Measurements from ENCODE around the gene BACH2.
"Not testable (repeated sequence)": the region's sequence is repeated elsewhere in the genome, so short reads cannot be mapped to it uniquely, and the experiment has no call there.

Gene BACH2

DNA sequence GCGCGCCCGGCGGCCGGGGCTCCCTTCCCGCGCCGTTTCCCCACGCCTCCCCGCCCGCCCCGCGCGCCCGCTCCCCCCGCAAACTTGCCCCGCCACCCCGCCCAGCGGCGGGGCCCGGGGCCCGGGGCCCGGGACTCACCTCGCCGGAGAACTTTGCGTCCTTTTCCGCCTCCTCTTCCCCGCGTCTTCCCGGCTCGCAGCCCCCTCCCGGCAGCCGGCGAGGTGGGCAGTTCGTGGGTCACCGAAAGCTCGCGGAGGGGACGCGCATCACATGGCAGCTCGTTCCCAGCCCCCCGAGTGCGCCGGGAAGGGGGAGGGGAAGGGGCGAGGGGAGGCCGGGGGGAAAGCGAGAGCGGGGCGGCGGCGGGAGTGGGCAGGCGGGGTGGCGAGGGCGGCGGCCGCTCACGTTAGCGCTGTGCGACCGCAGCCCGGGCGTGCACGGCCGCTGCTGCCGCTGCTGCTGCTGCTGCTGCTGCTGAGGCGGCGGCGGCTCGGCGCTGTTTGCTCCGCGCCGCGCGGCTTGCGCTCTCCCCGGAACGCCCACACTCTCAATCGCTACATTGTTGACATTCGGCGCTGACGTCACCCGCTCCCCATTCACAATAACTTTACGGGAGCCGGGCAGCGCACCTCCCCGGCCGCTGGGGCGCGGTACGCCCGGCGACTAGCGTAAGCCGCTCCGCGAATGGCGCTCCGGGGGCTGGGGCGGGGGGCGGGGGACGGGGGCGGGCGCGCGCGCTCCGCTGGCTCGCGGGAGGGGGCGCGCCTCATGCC is at the start of gene BACH2:
BACH2 (minus strand) TSS at position 503 of the 774 bp plus-strand sequence. CDS start 287,999 bp downstream, outside the sequence.
- peak; percentile 60 for DNase-seq

DNA sequence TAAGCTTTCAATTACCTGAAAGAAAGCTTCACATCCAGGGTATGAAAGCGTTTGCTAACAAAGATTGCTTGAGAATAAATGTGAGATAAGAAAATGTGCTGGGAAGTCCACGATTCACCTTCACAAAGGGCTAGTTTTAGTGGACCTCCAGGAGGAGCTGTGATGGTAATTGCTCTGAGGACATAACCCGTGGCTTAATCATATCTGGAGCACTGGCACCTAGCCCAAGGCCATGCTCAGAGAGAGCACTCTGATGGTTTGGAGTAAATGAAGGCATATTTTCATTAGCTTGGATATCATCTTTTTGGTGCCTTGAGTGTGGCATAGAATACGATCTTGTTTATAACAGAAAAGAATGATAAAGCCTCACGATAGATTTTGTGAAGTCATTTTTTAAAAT is 46.9 kb upstream of the BACH2 start:
- no peak for DNase-seq

DNA sequence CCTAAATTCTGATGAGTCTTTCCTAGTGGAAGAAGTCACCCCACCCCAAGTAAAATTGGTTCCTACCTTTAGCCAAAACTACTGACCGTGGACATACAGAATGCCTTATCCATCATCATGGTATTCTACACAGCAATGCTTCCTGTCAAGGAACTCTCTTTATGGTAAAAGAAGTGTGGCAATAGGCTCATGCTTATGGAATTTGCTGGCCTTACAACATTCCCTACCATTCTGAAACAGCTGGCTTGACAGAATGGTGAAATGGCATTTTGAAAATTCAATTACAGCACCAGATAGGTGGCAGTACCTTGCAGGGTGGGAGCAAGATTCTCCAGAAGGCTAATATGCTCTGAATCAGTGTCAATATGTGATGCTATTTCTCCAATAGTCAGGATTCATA is 41.8 kb upstream of the BACH2 start:
- no peak for DNase-seq

DNA sequence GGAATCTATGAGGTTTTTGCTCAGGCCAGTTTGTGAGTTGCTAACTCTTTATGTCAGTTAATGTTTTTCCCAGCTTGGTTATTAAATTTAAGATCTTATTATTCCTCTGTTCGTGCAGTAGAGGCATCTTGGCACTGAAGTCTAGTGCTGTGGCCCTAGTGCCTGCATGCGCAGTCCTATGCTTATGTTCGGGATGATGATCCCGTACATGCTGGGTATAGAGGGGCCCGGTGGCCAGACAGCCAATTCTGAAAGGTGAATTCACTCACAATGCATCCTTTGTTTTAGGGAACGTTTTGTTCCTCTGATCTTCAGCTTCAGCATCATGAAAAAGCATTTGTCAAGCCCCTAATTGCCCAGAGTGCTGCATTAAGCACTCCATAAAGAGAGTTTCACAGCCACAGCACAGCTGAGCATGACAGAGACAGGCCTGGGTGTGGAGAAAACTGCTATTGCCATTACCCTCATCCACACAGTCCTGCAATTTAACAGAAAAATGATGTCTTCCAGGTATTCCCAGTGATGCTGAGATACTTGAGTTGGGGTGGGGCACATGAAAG is 39.8 kb upstream of the BACH2 start:
- no peak for DNase-seq

DNA sequence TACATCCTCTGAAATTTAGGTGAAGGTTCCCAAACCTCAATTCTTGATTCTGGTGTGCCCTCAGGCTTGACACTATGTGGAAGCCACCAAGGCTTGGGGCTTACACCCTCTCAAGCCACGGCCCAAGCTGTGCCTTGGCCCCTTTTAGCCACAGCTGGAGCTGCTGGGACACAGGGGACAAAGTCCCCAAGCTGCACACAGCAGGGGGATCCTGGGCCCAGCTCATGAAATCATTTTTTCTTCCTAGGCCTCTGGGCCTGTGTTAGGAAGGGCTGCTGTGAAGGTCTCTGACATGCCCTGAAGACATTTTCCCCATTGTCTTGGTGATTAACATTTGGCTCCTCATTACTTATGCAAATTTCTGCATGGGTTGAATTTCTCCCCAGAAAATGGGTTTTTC is 37.3 kb upstream of the BACH2 start:
- DNase-seq, result no peak

DNA sequence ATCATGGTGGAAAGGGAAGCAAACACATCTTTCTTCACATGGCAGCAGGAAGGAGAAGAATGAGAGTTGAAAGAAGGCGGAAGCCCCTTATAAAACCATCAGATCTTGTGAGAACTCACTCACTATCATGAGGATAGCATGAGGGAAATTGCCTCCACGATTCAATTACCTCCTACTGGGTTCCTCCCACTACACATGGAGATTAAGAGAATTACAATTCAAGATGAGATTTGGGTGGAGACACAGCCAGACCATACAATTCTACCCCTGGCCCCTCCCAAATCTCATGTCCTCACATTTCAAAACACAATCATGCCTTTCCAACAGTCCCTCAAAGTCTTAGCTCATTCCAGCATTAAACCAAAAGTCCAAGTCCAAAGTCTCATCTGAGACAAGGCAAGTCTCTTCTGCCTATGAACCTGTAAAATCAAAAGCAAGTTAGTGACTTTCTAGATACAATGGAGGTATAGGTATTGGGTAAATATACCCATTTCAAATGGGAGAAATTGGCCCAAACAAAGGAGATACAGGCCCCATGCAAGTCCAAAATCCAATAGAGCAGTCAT is 36.4 kb upstream of the BACH2 start:
- not testable (repeated sequence) for DNase-seq

DNA sequence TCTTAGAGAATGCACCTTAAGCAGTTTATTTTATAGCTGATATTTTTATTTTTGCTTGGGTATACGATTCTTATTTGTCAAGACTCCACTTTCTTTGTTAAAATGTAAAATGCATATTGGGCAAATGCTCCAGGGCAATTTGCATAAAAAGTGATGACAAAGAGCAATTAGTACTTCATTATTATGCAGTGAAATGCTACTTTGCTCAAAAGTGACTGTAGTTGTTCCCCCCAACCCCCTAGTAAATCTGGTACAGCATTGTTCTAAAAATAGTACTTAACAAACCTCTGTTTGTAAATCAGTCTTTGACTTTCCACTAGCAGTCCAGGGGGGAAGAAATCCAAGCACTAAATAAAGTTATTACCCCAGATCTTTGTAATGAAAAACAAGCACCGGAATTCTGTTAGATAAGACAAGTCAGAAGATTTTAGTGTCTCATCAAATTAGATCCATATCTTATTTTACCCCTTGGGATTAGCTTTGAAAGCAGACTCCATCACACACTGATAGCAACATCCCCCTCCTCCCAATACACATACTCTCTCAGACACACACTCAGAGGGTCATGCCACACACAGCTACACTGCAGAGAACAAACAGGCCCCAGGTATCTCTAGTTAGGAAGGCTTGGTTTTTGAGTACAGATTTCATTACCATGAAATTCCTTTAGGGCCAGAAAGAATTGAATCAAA is 32.9 kb upstream of the BACH2 start:
- DNase-seq, result no peak

DNA sequence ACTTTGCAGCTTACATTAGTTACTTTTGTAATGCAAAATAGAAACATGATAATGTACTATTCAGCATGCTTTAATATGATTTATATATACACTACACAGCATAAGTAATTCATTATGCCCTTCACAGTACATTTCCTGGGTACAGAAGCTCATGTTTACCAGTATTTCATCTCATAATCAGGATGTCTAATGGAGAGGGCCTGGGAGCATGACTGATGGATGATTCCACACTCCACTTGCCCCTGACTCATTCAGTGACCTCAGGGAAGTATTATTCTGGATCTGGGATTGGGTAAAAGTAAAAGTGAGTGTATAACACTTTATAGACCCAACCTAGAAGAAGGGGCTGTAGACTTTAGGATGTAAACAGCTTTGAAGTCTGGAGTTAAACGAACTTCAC is 31.4 kb upstream of the BACH2 start:
- no peak for DNase-seq

DNA sequence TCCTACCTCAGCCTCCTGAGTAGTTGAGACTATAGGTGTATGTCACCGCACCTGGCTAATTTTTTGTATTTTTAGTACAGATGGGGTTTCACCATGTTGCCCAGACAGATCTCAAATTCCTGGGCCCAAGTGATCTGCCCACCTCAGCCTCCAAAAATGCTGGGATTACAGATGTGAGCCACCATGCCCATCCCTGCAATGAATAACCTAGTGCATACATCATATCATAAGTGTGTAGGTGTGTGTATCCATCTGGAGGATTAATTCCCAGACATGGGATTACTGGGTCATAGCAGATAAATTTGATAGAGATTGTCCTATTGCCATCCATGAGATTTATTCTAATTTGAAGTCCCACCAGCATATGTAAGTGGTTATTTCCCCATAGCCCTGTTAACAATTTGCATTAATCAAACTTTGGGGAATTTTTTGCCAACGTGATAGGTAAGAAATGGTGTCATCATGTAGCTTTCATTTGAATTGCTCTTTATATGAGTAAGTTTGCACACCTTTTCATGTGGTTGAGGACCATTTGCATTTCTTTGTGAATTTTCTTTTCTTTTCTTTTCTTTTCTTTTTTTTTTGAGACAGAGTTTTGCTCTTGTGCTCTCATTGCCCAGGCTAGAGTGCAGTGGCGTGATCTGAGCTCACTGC is 29.9 kb upstream of the BACH2 start:
- no peak for DNase-seq

DNA sequence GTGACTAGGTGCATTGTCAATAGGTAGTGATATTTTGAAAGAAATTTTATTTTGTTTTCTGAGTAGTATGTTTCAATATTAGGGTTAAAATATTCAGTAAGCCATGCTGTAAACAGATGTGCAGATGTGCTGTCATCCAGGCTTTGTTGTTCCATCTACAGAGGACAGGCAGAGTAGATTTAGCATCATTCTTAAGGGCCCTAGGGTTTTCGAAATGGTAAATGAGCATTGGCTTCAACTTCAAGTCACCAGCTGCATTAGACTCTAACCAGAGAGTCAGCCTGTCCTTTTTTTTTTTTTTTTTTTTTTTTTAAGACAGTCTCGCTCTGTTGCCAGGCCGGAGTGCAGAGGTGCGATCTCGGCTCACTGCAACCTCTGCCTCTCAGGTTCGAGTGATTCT is 27.1 kb upstream of the BACH2 start:
- DNase-seq, result no peak

DNA sequence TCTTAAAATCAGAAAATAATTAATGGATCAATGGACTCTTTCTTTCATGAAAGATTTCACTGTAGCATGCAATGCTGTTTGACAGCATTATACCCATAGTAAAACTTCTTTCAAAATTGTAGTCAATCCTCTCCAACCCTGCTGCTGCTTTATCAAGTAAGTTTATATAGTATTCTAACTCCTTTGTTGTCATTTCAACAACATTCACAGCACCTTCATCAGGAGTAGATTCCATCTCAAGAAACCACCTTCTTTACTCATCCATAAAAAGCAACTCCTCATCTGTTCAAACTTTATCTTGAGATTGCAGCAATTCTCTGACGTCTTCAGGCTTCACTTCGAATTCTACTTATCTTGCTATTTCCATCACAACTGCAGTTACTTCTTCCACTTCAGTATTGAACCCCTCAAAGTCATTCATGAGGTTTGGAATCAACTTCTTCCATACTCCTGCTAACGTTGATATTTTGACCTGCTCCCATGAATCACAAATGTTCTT is 26.4 kb upstream of the BACH2 start:
- no peak for DNase-seq

DNA sequence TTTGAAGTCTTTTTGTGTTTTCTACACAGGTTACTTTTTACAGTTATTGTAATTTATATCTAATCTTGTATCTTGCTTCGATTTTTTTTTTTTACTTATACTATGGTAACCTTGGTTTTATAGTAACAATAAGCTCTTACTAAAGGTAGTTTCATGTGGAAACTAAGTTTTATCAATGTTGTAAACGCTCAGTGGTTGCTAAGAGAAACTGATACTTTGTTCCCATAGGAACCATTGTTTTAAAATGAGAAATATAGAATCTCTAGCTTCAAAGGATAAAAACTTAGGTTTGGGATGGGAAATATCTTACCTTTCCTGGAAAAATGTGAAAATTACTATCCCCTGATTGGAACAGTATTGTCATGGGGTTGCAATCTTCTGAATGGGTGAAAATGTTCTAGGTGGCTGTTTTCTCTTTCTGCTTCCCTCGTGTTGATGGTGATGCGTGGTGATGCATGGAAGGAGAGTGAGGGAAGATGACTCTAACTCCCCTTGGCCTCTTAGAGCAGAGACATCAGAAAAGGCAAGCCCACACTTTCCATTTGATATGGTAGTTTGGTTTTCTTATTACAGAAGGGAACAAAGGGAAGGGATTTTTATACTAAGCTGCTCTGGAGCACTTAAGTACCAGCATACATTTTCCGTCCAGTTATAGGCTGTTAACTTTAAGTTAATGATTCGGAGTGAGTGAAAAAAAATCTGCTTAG is 23.5 kb upstream of the BACH2 start:
- no peak for DNase-seq

DNA sequence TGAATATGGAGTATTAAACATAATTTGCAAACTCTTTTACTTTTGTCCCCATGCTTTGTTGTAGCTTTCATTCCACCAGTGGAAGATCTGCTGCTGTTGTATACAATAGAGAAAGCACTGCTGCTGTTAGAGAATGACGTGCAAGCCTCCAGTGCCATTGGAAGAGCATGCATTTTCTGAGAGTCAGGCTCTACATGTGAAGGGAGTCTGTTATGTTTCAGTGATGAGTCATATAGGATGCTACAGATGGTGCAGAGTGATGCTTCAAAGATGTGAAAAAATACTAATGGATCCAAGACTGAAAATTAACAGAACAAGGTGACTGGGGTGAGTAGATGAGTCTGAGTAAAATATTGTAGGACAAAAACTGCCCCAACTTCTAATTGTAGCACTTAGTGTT is 22.4 kb upstream of the BACH2 start:
- DNase-seq, result no peak

DNA sequence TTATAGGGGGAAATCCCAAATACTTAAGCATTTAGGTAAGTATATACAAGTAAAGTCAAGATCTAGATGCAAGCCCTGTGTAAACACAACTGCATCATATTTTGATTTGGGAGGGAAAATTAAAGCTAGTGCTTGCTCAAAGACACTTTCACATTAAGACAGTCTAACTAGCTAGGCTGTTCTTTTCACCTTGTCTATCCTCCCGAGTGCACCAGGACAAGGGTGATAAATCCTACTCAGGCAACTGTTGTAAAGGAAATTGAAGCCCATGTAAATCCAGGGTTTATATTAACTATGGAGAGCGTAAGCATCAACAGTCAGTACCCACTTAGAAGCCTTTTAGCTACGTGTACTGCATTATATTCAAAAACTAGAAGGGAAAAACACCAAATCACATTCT is 19.3 kb upstream of the BACH2 start:
- no peak for DNase-seq

DNA sequence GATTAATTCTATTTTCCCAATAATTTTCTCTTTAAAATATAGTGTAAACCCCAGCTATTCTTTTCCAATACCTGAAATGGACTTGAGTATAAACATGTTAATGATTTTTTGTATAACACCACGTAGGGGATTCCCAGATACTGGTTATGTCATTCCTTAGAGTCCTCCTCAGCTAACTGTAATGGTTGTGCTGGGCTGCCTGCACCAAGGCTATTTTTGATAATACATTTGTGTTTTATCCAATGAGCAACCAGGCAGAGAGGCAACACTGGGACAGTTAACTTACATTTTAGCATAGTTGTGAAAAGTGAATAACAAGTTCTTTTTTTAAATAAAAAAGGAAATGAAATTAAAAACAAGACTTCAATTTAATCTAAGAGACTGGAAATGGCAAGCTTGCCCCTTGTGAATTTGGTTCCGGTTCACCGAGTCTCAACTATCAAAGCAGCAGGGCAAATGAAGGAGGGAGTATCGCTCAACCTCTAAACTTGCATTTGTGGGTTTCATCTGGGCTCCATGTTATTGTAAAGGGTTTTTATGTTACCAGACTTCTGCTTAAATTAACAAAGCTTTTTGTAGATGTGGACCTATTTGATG is 18.8 kb upstream of the BACH2 start:
- DNase-seq, result no peak

DNA sequence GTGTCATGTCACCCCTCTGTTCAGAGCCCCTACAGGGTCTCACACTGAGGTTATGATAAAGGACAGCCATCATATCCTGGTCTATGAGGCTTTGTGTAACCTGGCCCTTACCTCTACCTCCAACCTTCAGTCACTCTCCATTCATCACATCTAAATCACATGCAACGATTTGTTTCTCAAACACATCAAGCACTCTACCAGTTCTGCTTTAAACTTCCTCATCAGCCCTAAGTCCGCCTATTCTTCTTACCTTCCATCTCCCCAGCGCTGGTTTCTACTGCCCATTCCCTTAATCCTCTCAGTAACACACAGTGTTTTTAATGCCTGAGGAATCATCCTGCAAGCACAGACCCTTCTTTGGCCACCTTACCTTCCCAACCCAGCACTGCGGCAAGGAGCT is 17.9 kb upstream of the BACH2 start:
- no peak for DNase-seq

DNA sequence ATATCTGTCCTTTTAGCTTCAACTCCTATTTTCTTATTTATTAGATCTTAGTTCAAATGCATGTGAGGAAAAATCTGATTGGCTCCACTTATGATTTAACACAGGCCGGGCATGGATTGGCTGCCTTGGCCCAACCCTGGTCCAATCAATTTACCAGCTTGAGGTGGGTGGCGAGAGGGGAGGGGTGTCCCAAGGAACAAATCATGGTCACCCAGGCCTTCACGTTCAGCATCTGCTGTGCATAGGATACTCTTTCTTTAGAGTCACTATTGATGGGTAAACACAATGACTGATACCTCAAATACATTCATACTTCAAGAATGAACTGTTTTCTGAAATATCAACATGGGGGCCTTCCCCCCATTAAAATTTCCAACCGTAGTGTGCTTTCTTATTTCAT is 14.9 kb upstream of the BACH2 start:
- DNase-seq, result no peak

DNA sequence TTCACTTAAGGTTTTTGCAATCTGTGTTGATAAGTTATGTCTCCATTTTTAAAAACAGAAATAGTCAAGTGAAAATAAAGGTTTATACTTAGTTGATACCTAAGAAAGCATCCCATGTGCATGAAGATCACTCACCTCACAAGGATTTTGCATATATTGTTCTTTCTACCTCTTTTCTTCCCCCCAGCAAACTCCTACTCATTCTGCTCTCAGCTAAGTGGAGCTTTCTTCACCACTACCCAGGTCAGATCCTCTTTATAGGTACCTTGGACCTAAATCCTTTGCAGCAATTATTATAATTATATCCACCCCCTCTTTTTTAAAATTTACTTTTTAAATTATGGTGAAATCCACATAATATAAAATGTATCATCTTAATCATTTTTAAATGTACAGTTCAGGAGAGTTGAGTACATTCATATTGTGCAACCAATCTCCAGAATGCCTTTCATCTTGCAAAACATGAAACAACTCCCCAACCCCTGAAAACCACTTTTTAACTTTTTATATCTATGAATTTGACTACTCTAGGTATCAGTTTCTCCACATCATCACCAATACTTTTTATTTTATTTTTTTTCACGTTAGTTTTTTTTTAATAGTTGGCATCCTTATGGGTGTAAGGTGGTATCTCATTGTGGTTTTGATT is 9.3 kb upstream of the BACH2 start:
- DNase-seq, result no peak

DNA sequence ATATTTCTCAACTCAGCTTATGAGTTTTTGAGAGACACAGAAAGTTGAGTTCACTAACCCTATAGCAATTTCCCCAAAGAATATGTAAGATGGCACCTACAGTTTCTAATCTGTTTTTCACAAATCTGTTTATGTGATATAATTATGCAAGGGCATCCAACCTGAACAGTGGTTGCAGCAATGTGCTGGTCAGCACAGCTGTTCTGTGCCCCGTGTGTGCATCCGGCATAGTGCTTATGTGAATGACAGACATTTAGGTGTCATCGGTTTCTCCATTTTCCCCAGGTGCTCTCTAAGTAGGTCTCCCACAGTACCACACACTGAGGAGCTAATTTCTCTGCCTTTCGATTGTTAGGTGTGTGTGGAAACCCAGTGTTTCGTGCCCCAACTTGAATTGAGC is 7.7 kb upstream of the BACH2 start:
- no peak for DNase-seq

DNA sequence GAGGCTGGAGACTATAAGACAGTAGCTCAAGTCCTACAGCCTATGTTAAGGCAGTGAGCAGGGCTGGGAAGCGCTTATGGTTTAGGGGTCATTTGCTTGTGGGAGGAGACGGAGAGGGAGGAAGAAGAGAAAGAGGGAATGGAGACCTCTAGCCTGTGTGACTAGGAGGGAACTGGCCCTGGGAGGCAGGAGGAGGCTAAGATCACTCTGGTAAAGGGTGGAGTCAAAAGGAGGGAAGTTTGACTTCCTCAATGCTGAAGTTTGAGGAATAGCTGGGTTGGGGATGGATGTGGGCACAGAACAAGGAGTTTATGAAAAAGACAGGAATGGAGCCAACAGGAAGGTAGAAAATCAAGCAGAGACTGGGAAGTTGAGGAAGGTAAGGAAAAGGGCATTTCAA is 6.4 kb upstream of the BACH2 start:
- no peak for DNase-seq

DNA sequence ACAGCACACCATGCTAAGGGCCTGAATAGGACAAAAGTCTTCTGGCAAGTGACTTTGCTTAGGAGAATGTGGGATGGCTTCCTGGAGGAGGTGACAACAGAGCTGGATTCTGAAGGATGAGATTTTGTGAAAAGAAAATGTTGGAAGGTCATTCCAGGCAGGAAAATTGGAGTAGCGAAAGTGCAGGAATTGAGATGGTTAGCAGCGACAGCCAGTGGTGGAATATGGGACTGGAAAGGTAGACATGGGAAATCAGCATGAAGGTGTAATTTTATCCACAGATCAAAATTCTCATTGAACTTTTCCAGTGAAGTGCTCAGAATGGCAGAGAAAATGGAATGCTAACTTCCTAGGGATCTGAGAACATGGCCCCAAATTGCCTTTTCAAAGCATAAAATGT is 5.7 kb upstream of the BACH2 start:
- DNase-seq, result no peak

DNA sequence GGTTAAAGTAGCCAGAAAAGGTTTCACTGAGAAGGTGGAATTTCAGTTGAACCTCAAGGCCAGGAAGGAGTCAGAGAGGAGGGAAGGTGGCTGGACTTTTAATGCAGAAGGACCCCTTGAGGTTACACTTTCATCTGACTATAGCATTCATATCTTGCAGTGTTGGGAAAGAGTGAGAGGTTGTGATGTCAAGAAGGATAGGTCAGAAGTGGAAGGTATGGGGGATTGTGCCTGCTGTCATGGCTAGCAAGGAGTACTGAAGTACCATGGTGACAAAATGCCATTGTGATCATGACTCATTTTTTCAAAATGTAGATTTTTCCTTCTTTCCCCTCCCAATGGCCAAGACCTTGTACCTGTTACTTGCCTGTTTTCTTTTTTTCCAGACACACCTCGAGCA is 5.2 kb upstream of the BACH2 start:
- no peak for DNase-seq
